NB4 (cell line): ENCODE data around the gene BRAT1.
A peak's percentile ranks its signal among the peaks of the same experiment; 100 is the strongest.

Experiments used
- DNase-seq: peaks from one replicate; pipeline ENCODE4 v3.0.0; 2010; ENCODE audit warnings: low read depth
- H3K4me3 ChIP-seq: one replicate; pipeline ENCODE4 v1.5.1; 2011; ENCODE audit warnings: mild to moderate bottlenecking, low read depth, low read length, moderate library complexity
- MAX ChIP-seq: IDR thresholded peaks from 2 replicates; pipeline ENCODE4 v1.6.1; 2011; ENCODE audit warnings: low read depth, low read length
- MYC ChIP-seq: IDR thresholded peaks from 2 replicates; pipeline ENCODE4 v1.6.1; 2011; ENCODE audit warnings: low read depth, low read length
- POLR2A ChIP-seq: IDR thresholded peaks from 2 replicates; pipeline ENCODE4 v1.6.1; 2011; ENCODE audit warnings: mild to moderate bottlenecking; ENCODE audit not compliant: insufficient read length; ENCODE audit errors: extremely low read depth
- TF ChIP-seq, protein P1 (sequence below): IDR thresholded peaks from one replicate; pipeline ENCODE4 v1.5.1; 2012; ENCODE audit warnings: low read depth, low read length

The BRAT1 gene

GRCh38 chr7:2499181-2499580 lies 56.1 kb downstream of the BRAT1 start:
- TF ChIP-seq MAX, result no peak
- TF ChIP-seq, protein P1, sequence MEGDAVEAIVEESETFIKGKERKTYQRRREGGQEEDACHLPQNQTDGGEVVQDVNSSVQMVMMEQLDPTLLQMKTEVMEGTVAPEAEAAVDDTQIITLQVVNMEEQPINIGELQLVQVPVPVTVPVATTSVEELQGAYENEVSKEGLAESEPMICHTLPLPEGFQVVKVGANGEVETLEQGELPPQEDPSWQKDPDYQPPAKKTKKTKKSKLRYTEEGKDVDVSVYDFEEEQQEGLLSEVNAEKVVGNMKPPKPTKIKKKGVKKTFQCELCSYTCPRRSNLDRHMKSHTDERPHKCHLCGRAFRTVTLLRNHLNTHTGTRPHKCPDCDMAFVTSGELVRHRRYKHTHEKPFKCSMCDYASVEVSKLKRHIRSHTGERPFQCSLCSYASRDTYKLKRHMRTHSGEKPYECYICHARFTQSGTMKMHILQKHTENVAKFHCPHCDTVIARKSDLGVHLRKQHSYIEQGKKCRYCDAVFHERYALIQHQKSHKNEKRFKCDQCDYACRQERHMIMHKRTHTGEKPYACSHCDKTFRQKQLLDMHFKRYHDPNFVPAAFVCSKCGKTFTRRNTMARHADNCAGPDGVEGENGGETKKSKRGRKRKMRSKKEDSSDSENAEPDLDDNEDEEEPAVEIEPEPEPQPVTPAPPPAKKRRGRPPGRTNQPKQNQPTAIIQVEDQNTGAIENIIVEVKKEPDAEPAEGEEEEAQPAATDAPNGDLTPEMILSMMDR, result no peak
- TF ChIP-seq POLR2A, result no peak
- TF ChIP-seq MYC, result no peak
- DNase-seq, result no peak
- H3K4me3 ChIP-seq, result no peak overlapping the region

- H3K4me3 ChIP-seq, result no peak overlapping the region
- TF ChIP-seq MYC, result no peak
- TF ChIP-seq POLR2A, result no peak
- TF ChIP-seq MAX, result no peak
- TF ChIP-seq, protein P1, result no peak
- no peak for DNase-seq
Observed at GRCh38 chr7:2498708-2499107, 56.6 kb downstream of the BRAT1 start.

DNA sequence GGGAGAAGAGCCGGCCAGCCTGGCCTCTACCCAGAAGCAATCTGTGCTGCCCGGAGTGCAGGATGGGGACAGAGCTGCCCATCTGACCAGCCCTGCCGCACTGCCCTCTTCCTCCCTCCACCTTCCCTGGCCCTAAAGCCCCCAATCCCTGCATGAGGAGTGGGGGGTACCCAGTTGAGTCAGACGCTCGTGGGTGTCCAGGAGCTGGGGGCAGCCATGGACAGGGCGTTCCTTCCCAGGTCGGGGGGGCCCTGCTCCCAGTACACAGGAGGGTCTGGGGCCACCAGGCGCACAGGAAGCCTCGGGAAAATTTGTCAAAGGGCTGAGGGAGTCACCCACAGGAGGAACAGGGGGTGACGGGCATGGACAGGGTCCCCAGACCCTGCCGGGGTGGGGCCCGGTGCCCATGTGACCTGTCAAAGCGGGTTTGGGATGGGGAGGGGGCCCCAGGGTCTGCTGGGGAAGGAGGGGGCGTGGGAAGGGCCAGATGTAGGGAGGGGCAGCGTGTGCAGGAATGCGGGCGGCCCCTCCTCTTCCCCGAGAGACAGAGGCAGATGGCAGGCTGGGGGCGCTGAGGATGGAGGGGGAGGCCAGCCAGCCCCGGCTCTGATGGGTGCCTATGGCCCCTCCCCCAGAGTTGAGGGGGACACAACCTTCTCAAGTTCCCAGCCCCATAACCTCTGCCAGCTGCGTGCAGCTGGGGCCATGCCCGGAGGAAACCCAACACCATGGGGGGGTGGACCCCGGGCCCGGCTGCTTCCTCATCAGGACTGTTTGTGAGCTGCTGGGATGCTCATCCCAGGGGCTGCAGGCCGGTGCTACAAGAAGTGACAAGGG lies 57.6 kb downstream of the BRAT1 start:
- no peak overlapping the region for H3K4me3 ChIP-seq
- no peak for DNase-seq
- TF ChIP-seq, protein P1, result no peak
- TF ChIP-seq POLR2A (no peak), MYC (no peak), MAX (no peak)

GRCh38 chr7:2497065-2497464 lies 58.3 kb downstream of the BRAT1 start:
- no peak overlapping the region for H3K4me3 ChIP-seq
- DNase-seq, result no peak
- no peak for TF ChIP-seq MAX
- TF ChIP-seq POLR2A, result no peak
- TF ChIP-seq, protein P1, result no peak
- TF ChIP-seq MYC, result no peak

DNA sequence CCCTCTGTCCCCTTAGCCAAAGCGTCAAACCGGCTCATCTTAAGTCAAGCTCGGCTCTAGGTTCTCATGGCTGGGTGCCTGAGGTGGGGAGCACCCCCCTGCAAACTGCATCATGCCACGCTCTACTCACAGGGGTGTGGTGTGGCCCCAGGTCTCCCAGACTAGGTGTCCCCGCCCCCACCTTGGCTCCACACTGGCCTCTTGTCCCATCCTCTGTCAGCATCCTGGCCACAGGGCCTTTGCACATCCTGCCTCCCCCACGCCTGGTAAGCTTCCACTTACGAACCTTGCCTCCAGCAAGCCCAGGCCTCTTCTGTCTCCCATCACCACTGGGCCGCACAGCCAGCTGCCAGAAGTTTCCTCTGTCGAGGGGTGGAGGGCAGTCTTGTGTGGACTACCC lies 58.9 kb downstream of the BRAT1 start:
- no peak overlapping the region for H3K4me3 ChIP-seq
- DNase-seq, result peak; percentile 48
- no peak for TF ChIP-seq MYC
- TF ChIP-seq POLR2A, result no peak
- TF ChIP-seq, protein P1, result no peak
- TF ChIP-seq MAX, result no peak
